Right lobe of liver (tissue), 6 donors: ENCODE measurements around the gene ERBB4. TPM values are rescaled to one million over a fixed set of nuclear protein-coding genes. Genes with fewer than 3 reads are reported as not detected.

Source experiments
- ATAC-seq, 4 donors: fragments of 200-7000 bp; cut with Tn5 transposase; one replicate each; pipeline ENCODE4 v1.9.1; 2020; ENCODE audit warnings: mild to moderate bottlenecking in 4 of 4, moderate library complexity in 4 of 4
- DNase-seq, 3 donors: peaks; one replicate each; pipeline ENCODE4 v3.0.0-alpha.2; 2020
- H3K27ac ChIP-seq, 3 donors: fragments of 200-600 bp; one replicate each; pipeline ENCODE4 v1.8.0; 2022
- H3K27me3 ChIP-seq, 2 donors: fragments of 200-600 bp; one replicate each; pipeline ENCODE4 v1.8.0; 2022
- H3K36me3 ChIP-seq, 4 donors: fragments of 200-600 bp; sonication (generic) in 1 of 4; one replicate each; pipeline versions ENCODE4 v1.5.1 to v1.8.0; 2017 to 2022; ENCODE audit warnings: control low read depth in 1 of 4
- H3K4me1 ChIP-seq, 4 donors: fragments of 200-600 bp; sonication (generic) in 1 of 4; one replicate each; pipeline versions ENCODE4 v1.5.1 to v1.8.0; 2017 to 2022; ENCODE audit warnings: control low read depth in 1 of 4
- H3K4me3 ChIP-seq, 3 donors: fragments of 200-600 bp; one replicate each; pipeline ENCODE4 v1.8.0; 2022
- H3K9me3 ChIP-seq, 4 donors: fragments of 200-600 bp; sonication (generic) in 1 of 4; one replicate each; pipeline versions ENCODE4 v1.5.1 to v1.8.0; 2017 to 2022; ENCODE audit warnings: control low read depth in 1 of 4
- CTCF ChIP-seq, 4 donors: fragments of 200-600 bp in 3 of 4; fragments of 450-650 bp in 1 of 4; IDR thresholded peaks; one replicate each; pipeline versions ENCODE4 v1.5.1 to v1.8.0; 2016 to 2022; ENCODE audit warnings: antibody characterized with exemption in 4 of 4, mild to moderate bottlenecking in 2 of 4
- POLR2A ChIP-seq: fragments of 450-650 bp; IDR thresholded peaks from one replicate; pipeline ENCODE4 v1.6.1; 2017; ENCODE audit warnings: antibody characterized with exemption, mild to moderate bottlenecking
- WGBS: methylation state at CpG from one replicate; pipeline ENCODE4 v1.1.6; 2018; ENCODE audit warnings: low coverage, low lambda C conversion rate; ENCODE audit not compliant: insufficient coverage; ENCODE audit errors: missing lambda C conversion rate; 5-methylcytosine and 5-hydroxymethylcytosine counted together
- intact Hi-C, 2 donors: fragments of 100-400 bp; cut with DNase I; formaldehyde crosslinking; loops; one replicate each; pipeline versions ENCODE4 v1.11.2 to v1.14.1; 2022
- total RNA-seq, 6 experiments: library from RNA; depleted of rRNA in 2 of 6; stranded (reverse); fragments of >200 nt in 2 of 6; fragmentation: NEBNext Ultra II Directional in 3 of 6; extraction: Animal tissue kit (Norgen Biotek cat#: 25700) in 3 of 6; gene quantifications; one replicate each; pipeline versions ENCODE4 v1.1.0 to v1.2.4, GENCODE V29; 2016 to 2023
- donor health status: DM: no; HTN: yes; CAD: no.
- donor health status: DM: no; HTN: no; CAD: no.
- donor health status: DM: no; HTN: no; CAD: no.
- donor health status: DM: no; HTN: yes; CAD: no.
- donor health status: DM: no; HTN: yes; CAD: no.

ERBB4 gene
- total RNA-seq, 6 experiments from 2014 or later: 0.02 to 0.59 (median 0.08) TPM; not detected in 2

DNA sequence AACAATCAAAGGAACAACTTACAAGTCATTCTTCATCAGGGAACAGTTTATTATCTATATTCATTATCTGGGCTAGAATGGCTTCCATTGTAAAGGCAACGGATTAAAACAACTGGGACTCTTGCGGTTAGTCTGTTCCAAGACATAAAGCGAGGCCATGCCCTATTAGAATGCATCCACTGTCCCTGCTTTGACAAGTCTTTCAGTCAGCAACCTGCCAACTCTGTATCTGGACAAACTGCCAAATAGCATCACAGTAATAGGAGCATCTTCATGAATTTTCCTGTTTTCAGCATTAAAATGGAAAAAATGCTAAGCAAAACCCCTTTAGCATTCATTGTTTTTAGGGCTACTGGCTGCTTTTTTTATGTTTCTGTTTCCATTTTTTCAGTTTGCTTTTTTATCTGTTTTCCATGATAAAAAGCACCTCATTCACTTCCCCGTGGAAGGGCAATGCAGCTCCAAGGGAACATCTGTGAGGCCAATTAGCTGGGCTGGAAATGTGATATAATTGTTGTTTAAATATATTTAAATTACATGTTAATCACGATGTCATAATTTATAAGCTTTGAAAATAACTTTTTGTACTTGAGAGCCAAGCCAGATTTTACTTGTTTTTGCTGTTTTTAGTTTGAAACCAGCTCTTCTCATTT lies 1147.9 kb downstream of the ERBB4 start:
- H3K27me3 ChIP-seq: no peaks in the 10 kb centered on the region
- 49% methylated on average over 5 of the region's 5 CpGs for WGBS

DNA sequence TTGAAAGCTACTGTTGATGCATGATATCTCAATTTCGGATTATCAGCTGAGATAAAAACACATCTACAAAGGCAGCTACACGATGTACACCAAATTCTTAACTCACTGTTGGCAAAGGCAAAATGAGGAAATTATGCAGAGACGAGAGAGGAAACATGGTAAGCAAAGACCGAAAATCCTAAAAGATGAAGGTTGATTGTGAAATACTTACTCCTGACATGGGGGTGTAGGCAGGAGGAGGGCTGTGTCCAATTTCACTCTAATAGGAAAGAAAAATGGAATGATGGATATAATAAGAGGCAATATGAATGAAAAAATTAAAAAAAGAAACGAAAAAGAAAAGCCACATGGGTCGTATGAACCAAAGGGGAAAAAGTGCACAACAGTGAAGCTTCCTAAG lies 1150.9 kb downstream of the ERBB4 start:
- no peak for DNase-seq
- Histone ChIP-seq H3K27me3 (no peaks in the 10 kb centered on the region), H3K4me3 (no peak overlapping the region), H3K36me3 (no peaks in the 10 kb centered on the region), H3K4me1 (no peaks in the 10 kb centered on the region), H3K27ac (no peak overlapping the region), H3K9me3 (no peaks in the 10 kb centered on the region)
- TF ChIP-seq POLR2A: no peak
- TF ChIP-seq CTCF (IDR thresholded peaks at IDR 0.05): no peak
- 36% methylated on average over 6 of the region's 6 CpGs for WGBS
- intact Hi-C loops: no loop called here
- no peak for ATAC-seq

More for the DNA sequence above, 1147.9 kb downstream of the ERBB4 start:
- DNase-seq (no peak), ATAC-seq (no peak)
- Histone ChIP-seq H3K4me3 (no peak overlapping the region), H3K27ac (no peak overlapping the region), H3K4me1 (no peaks in the 10 kb centered on the region), H3K36me3 (no peaks in the 10 kb centered on the region), H3K9me3 (no peaks in the 10 kb centered on the region)
- intact Hi-C loops: no loop called here
- no peak for TF ChIP-seq CTCF (IDR thresholded peaks at IDR 0.05)
- no peak for TF ChIP-seq POLR2A

- DNase-seq (no peak), ATAC-seq (no peak)
- H3K27ac ChIP-seq: no peak overlapping the region
- no peaks in the 10 kb centered on the region for H3K36me3 ChIP-seq
- H3K27me3 ChIP-seq: no peaks in the 10 kb centered on the region
- intact Hi-C loops: no loop called here
- WGBS: 36% methylated on average over 2 of the region's 2 CpGs
- no peak overlapping the region for H3K4me3 ChIP-seq
- no peak for TF ChIP-seq CTCF (IDR thresholded peaks at IDR 0.05)
- TF ChIP-seq POLR2A: no peak
- H3K4me1 ChIP-seq: no peaks in the 10 kb centered on the region
- H3K9me3 ChIP-seq: no peaks in the 10 kb centered on the region
Measured at GRCh38 chr2:211380041-211380440, 1158.6 kb downstream of the ERBB4 start.

GRCh38 chr2:211376410-211376809 lies 1162.2 kb downstream of the ERBB4 start:
- H3K27me3 ChIP-seq: no peaks in the 10 kb centered on the region
- no peak for ATAC-seq
- no peaks in the 10 kb centered on the region for H3K9me3 ChIP-seq
- H3K4me3 ChIP-seq: no peak overlapping the region
- no peaks in the 10 kb centered on the region for H3K36me3 ChIP-seq
- intact Hi-C loops: no loop called here
- H3K4me1 ChIP-seq: no peaks in the 10 kb centered on the region
- no peak overlapping the region for H3K27ac ChIP-seq
- no peak for DNase-seq
- TF ChIP-seq POLR2A: no peak
- no peak for TF ChIP-seq CTCF (IDR thresholded peaks at IDR 0.05)

DNA sequence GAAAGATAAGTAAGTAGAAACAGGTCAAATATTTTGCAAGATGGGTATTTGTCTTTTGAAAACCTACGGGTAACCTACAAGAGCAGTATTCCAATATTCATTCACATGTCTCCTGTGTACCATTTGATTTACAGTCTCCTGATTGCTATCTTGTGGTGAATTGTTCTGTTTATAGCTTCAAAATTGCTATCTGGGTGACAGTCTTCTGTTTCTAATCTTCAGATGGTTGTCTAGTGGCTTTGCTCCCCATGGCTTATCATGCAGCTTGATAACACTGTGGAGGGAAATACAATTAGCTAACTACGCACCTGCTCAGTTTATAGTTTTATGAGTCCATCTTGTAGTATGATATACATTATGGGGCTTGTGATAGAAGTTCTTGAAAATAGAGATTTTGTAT lies 1165.4 kb downstream of the ERBB4 start:
- Histone ChIP-seq H3K27me3 (no peaks in the 10 kb centered on the region), H3K36me3 (no peaks in the 10 kb centered on the region), H3K9me3 (no peaks in the 10 kb centered on the region), H3K27ac (no peak overlapping the region), H3K4me1 (no peaks in the 10 kb centered on the region), H3K4me3 (no peak overlapping the region)
- ATAC-seq: no peak
- TF ChIP-seq CTCF (IDR thresholded peaks at IDR 0.05) (no peak), POLR2A (no peak)
- intact Hi-C loops: no loop called here
- no peak for DNase-seq
- 38% methylated on average over 2 of the region's 2 CpGs for WGBS
